SU-DHL-6 (cell line): Measurements from ENCODE around the gene MITF.

Experiments
- H2AFZ ChIP-seq: fragments of 200-600 bp; sonication (generic); 2 replicates; pipeline ENCODE4 v1.6.1; 2014; ENCODE audit warnings: low read depth, mild to moderate bottlenecking, moderate library complexity, mixed read lengths, antibody characterized with exemption, low read length; ENCODE audit not compliant: severe bottlenecking
- H3F3A ChIP-seq: fragments of 200-600 bp; shearing (Covaris generic); 2 replicates; pipeline ENCODE4 v1.6.0; 2016; ENCODE audit warnings: antibody characterized with exemption, mild to moderate bottlenecking; ENCODE audit not compliant: insufficient read depth
- H3K27ac ChIP-seq: fragments of 200-600 bp; sonication (generic); 2 replicates; pipeline ENCODE4 v1.5.1; 2016; ENCODE audit warnings: low read depth, mild to moderate bottlenecking, low read length, moderate library complexity, mixed read lengths
- H3K27me3 ChIP-seq: fragments of 200-600 bp; sonication (generic), shearing (Covaris generic); 2 replicates; pipeline ENCODE4 v1.6.0; 2014; ENCODE audit warnings: mild to moderate bottlenecking, low read length
- H3K36me3 ChIP-seq: fragments of 200-600 bp; sonication (generic); 2 replicates; pipeline ENCODE4 v1.6.1; 2014; ENCODE audit warnings: mild to moderate bottlenecking, low read length, mixed read lengths
- H3K4me2 ChIP-seq: fragments of 300-600, 200-600 bp; shearing (Covaris generic), sonication (generic); 2 replicates; pipeline ENCODE4 v1.6.0; 2014; ENCODE audit warnings: low read length, low read depth, mild to moderate bottlenecking; ENCODE audit not compliant: poor library complexity, severe bottlenecking
- H3K4me3 ChIP-seq: fragments of 200-600 bp; sonication (generic); 2 replicates; pipeline ENCODE4 v1.5.1; 2014; ENCODE audit warnings: antibody characterized with exemption, low read length, mild to moderate bottlenecking, mixed read lengths; ENCODE audit not compliant: insufficient read depth, poor library complexity, severe bottlenecking
- H3K79me2 ChIP-seq: fragments of 200-600 bp; sonication (generic); 2 replicates; pipeline ENCODE4 v1.6.1; 2014; ENCODE audit warnings: mild to moderate bottlenecking, low read length, moderate library complexity; ENCODE audit not compliant: insufficient read depth
- H3K9ac ChIP-seq: fragments of 200-600 bp; sonication (generic); 2 replicates; pipeline ENCODE4 v1.7.0; 2014; ENCODE audit warnings: mild to moderate bottlenecking, low read length
- H3K9me2 ChIP-seq: fragments of 200-600 bp; sonication (generic); replicated peaks from 2 replicates; pipeline ENCODE4 v1.6.1; 2014; ENCODE audit warnings: low read length; ENCODE audit not compliant: insufficient read depth
- H3K9me3 ChIP-seq: fragments of 200-600 bp; sonication (generic); 2 replicates; pipeline ENCODE4 v1.6.1; 2014; ENCODE audit warnings: low read length, mixed read lengths; ENCODE audit not compliant: insufficient read depth
- H4K20me1 ChIP-seq: fragments of 200-600 bp; sonication (generic); 2 replicates; pipeline ENCODE4 v1.6.1; 2014; ENCODE audit warnings: low read depth, mild to moderate bottlenecking, antibody characterized with exemption, low read length, moderate library complexity, mixed read lengths
- EZH2phosphoT487 ChIP-seq: fragments of 200-600 bp; sonication (generic), shearing (Covaris generic); conservative IDR thresholded peaks from 2 replicates; pipeline ENCODE4 v1.6.1; 2018; ENCODE audit warnings: mild to moderate bottlenecking, antibody characterized with exemption, low read length, moderate library complexity, mixed read lengths
- TF ChIP-seq, protein P1 (sequence below): fragments of 200-600 bp; sonication (generic); IDR thresholded peaks from one replicate; pipeline ENCODE4 v1.5.1; 2017; ENCODE audit warnings: antibody characterized with exemption, mild to moderate bottlenecking, low read length, moderate library complexity; ENCODE audit not compliant: insufficient read depth, poor library complexity, severe bottlenecking

MITF gene

GRCh38 chr3:69803681-69804270, 64.5 kb downstream of the MITF start:
- Histone ChIP-seq H2AFZ (no peak overlapping the region), H3K9me3 (no peaks in the 10 kb centered on the region), H3K9me2 (no peaks in the 10 kb centered on the region), H3K36me3 (no peaks in the 10 kb centered on the region), H3K79me2 (no peaks in the 10 kb centered on the region), H4K20me1 (no peaks in the 10 kb centered on the region), H3F3A (no peaks in the 10 kb centered on the region), H3K27ac (no peak overlapping the region), H3K9ac (no peak overlapping the region), H3K27me3 (no peaks in the 10 kb centered on the region), H3K4me2 (no peak overlapping the region), H3K4me3 (no peak overlapping the region)
- TF ChIP-seq EZH2phosphoT487, result no peak
- TF ChIP-seq, protein P1, sequence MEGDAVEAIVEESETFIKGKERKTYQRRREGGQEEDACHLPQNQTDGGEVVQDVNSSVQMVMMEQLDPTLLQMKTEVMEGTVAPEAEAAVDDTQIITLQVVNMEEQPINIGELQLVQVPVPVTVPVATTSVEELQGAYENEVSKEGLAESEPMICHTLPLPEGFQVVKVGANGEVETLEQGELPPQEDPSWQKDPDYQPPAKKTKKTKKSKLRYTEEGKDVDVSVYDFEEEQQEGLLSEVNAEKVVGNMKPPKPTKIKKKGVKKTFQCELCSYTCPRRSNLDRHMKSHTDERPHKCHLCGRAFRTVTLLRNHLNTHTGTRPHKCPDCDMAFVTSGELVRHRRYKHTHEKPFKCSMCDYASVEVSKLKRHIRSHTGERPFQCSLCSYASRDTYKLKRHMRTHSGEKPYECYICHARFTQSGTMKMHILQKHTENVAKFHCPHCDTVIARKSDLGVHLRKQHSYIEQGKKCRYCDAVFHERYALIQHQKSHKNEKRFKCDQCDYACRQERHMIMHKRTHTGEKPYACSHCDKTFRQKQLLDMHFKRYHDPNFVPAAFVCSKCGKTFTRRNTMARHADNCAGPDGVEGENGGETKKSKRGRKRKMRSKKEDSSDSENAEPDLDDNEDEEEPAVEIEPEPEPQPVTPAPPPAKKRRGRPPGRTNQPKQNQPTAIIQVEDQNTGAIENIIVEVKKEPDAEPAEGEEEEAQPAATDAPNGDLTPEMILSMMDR, result no peak

DNA sequence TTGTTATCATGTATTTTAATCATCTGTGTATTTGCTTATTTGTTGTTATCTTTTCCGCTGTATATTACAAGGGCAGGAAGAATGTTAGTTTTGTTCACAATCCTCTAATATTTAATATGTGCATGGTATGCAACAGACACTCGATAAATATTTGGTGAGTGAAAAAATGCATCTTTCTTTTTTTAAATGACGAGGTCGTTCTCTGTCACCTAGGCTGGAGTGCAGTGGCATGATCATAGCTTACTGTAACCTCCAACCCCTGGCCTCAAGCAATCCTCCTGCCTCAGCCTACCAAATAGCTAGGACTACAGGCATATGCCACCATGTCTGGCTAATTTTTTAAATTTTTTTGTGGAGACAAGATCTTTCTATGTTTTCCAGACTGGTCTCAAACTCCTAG, 66.2 kb downstream of the MITF start:
- Histone ChIP-seq H4K20me1 (no peaks in the 10 kb centered on the region), H3K79me2 (no peaks in the 10 kb centered on the region), H3K9me2 (no peaks in the 10 kb centered on the region; the same call in 1 of the 2 replicates), H3K9ac (no peak overlapping the region), H3K27ac (no peak overlapping the region), H3K4me2 (no peak overlapping the region), H3F3A (no peaks in the 10 kb centered on the region), H3K36me3 (no peaks in the 10 kb centered on the region), H3K27me3 (no peaks in the 10 kb centered on the region), H3K9me3 (no peaks in the 10 kb centered on the region), H3K4me3 (no peak overlapping the region), H2AFZ (no peak overlapping the region)
- no peak for TF ChIP-seq EZH2phosphoT487
- TF ChIP-seq, protein P1, result no peak

DNA sequence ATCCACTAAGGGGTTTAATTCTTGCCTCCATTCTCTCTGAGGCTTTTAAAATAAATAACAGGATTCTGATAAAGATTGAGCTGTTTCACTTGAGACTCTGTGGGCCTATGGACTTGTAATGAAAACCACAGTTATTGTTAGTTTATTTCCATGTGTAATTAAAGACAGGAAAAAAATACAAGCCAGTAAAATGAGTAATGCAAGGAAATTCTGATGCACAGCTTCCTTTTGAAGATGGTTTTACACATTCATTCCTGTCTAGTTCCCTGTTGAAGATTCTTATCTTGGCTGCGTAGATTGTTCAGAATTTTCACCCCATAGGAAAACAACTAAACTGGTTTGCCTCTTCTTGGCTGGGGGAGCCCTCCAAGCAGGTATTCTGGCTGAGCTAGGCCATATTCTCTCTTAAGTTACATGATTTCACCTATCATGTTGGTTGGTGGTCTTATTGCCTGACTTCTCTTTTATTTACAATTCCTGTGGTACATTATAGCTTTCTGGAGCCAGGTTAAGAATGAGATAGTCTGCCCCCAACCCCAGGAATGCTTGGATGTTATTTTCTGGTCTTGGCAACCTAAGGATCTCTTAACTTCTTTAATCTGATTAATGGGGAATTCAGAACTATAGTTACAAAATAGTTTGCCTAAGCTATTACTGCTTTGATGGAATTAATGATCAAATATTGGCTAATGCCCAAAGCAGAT, 67.6 kb downstream of the MITF start:
- Histone ChIP-seq H3K9me3 (no peaks in the 10 kb centered on the region), H3K27me3 (no peaks in the 10 kb centered on the region), H3K27ac (no peak overlapping the region), H3K79me2 (no peaks in the 10 kb centered on the region), H3K9me2 (no peaks in the 10 kb centered on the region; the same call in 1 of the 2 replicates), H3K4me3 (no peak overlapping the region), H3K4me2 (no peak overlapping the region), H3K9ac (no peak overlapping the region), H4K20me1 (no peaks in the 10 kb centered on the region), H3K36me3 (no peaks in the 10 kb centered on the region), H3F3A (no peaks in the 10 kb centered on the region), H2AFZ (no peak overlapping the region)
- no peak for TF ChIP-seq EZH2phosphoT487
- TF ChIP-seq, protein P1, result no peak
